NCI-H446 (cell line): ENCODE data around the gene RPS10.

Source experiments
- DNase-seq, 2 experiments: peaks; one replicate each; lab custom pipeline; 2025; lab: John Stamatoyannopoulos, UW

Gene RPS10

DNA sequence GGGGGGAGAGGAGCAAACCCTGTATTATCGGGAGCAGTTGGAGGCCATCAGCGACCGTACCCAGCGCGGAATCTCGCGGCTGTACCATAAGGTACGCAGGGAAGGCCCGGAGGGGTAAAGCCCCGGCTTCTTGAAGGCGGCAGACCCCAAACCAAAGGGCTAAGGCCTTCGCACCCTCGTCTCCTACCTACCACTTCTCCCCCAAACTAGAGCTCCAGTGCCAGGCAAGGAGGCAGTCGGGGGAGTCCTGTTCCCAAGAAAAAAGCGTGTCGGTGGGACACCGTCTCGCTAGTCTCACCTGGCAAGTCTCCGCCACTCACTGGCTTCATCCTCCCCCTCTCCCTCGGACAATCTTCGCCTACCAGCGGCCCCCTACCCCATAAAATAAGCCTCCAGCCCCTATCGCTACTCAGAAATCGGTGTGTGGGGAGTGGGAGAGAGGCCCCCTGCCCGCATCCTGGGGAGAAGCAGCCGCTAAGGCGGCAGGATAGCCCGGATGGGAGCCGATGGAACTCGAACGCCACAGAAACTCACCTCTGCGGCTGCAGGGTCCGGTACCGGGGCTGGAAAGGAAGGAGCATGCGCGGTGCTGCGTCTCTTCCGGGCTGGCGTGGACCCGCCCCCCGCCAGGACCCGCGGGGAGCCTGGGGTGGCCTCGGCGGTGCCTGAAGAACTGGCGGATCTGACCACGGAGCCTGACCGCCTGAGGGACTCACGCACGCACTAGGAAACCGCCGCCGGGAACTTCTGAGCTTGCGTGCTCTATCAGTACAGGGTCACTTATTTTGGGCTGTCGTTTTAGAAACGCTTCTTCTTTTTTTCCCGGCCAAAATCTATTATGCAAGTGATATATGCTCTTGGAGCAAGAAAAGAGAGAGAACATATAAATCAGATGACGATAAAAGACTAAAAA is at the start of gene RPS10:
TSS of gene RPS10 (minus strand) at position 572 of the 913 bp plus-strand sequence. CDS start 848 bp downstream, outside the sequence.
- peak; percentile 83 to 96 for DNase-seq

DNA sequence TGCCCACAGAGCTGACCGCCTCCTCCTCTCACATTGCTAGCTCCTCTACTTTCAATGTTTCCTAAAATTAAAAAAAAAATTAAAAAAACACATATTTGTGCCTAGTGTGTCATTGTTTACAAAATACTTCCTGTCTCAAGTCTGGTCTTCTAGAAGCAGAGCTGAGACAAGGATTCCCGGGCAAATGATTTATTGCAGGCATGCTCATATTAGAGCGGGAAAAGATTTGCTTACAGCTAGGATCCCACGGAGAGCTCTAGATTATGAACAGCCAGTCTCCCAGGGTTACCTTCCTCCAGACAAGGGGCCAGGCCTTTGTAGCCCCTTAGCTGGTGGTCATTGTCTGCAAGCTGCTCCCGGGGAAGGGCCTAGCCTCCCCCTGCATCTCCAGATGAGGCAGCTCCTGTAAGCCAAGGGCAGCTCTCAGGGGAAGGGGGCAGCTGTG is 49.4 kb upstream of the RPS10 start:
- DNase-seq = no peak

DNA sequence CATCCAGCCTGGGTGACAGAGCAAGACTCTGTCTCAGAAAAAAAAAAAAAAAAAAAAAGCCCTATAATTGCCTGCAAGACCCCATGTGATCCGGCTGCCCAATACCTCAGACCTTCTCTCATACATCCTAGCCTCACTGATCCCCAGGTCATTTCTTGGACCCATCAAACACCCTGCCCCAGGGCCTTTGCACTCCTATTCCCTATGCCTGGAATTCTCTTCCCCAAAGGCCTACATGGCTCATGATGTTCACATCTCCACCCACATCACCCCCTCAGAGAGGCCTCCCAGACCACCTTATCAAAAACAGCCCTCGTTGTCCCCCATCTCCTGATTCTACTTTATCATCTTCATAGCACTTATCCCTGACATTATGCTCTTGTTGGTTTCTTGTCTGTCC is 48.9 kb upstream of the RPS10 start:
- DNase-seq = no peak

DNA sequence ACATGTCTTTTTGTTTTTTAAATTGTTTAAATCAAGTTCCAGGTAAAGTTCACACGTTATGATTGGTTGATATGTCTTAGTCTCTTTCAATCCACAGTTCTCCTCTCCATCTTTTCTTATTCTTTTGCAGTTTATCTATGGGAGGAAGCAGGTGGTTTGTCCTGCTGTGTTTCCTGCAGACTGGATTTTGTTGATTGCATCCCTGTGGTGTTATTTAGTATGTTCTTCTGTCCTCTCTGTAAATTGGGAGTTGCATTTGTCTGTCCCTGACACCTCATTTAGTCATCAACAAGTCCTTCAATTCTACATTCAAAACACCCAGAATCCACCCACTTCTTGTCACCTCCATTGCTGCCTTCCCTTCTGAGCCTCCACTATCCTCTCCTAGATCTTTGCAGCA is 48.1 kb upstream of the RPS10 start:
- DNase-seq = no peak

DNA sequence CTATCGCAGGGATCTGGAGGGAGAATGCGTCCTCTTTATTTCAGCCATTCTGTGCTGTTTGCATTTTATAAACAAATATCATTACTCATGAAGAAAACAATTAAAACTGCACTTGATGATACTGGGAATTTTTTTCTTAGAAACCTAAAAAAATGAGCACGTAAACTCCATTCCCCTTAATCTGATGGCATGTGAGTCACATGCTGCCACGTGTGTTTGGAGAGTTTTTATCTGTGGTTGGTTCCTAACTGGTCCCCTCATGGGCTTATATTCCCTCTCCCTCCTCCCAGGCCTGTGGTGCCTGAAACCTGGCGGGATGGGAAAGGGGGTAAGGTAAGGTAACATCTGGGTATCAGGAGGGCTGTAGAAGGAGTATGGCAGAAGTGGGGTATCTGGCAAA is 46.6 kb upstream of the RPS10 start:
- DNase-seq = no peak

DNA sequence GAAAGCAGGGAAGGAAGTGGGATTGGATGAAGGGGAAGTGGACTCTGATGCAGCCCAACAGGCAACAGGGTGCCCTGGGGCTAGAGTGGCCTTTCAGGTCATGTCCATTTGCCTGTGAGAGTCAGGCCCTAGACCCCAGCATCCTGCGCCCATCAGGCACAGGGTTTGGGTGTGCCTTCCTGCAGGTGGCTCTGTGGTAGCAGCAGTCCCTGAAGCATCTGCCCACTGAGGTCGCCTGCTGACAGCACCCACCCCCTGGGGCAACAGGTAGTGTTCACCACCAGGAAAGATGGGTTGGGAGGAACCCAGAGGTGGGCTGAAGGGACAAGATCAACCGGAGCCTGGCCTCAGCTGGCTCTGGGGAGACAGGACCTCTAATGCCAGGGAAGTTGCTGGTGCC is 43.6 kb upstream of the RPS10 start:
- no peak for DNase-seq

DNA sequence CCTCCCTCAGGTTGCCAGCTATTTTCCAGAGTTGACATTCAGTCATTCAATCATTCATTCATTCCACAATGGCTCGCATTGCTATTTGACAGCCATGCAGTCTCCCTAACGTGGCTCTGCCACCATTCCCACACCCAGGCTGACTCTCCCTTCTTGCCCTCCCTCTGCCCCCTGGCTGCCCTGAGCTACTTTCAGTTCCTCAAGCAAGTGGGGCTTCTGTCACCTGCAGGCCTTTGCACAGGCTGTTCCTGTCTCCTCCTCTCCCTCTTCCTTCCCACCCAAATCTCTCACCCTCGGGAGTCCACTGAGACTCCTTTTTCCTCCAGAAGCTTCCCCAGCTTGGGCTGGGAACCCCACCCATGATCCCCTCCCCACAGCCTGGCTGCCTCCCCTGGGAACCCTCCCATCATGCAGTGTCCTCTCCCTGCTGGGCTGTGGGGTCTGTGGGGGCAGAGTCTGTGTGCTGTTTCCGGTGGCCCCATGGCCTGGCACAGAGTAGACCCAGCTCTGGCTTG is 42.6 kb upstream of the RPS10 start:
- DNase-seq = no peak

DNA sequence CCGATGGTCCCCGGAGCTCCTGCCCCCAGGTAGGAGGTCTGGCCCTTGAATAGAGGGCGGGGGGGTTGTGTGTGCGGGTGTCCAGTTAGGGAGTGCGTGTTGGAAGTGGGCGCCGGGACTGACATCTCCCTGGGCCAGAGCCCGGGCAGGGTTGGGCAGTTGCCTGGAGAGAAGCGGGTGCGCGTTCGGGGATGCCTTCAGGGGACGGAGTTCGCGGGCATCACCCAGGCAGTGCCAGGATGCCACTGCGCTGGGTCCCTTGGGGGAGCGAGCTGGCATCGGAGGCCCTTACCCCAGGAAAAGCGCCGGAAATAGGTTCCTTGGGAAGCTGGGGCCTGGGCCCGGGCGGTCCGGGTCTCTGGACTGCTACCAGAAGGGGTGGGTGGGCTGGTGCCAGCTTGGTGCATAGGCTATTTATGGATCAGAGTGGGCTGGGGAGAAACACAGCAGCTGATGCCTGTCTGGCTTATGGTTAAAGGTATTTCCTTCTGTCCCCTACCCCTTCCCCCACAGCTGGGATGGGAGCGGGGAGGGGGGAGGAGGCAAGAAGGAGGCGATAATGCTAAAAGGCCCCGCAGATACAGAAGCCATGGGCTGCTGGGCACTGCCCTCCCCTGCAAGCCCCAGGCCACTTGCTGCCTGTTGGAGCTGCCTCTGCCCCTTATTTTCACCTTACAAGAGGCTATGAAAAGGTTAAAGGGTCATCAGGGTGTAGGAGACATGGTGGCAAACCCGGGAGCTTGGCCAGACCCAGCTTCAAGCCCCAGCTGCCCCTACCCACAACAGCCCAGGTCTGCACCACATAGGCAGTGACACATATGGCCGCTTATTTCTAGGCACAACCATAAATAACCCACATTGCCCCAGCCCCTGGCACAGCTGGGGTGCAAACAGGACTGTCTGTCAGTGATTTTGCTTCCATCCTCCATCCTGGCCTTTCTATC is 40.6 kb upstream of the RPS10 start:
- DNase-seq = no peak

DNA sequence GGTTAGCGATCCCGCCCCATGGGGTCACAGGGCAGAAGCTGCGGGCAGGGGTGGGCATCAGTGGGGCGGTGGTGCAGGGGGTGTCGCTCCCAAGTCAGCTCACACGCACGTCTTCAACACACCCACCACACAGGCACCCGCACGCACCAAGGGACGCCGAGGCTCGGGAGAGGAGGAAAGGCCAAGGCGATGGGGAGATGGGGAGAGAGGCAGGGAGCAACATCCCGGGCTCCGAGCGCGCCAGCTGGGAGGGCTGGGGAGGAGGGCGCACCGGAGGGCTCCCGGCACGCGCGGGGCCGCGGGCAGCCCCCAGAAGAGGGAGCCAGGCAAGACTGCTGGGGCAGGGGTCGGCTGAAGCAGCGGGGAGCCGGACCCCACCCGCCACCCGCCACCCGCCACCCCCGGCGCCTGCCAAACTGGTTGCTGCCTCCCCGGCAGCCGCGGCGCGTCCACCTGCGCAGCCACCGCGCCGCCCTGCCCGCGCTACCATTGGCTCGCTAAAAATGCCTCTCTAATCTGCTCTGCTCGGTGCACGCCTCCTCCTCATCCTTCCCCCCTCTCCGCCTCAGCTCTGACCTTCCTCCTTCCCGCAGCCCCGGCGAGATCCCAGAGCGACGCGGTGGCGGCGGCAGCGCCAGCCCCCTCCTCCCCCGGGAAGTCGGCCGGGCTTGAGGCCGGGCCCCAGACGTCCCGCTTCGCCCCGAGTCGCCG is 39.8 kb upstream of the RPS10 start, which contains the start of gene PACSIN1:
TSS of gene PACSIN1 (plus strand) at position 546 of the 711 bp plus-strand sequence. CDS start 60,230 bp downstream, outside the sequence.
- DNase-seq = no peak

DNA sequence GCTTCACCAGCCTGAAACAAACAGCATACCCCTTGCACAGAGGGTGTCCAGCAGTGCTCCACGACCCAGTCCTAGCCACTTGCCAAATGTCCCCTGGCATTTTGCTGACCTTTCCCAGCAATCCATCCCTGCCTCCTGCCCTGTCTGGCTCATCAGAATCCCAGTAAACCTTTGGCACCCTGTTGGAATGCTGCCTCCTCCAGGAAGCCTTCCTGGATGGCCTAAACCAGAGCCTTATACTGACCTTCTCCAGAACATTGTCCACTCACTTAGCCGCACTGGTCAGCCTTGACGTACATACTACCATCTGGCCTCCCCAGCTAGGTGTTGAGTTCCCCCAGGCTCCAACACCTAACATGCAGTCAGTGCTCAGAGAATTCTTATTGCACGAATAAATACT is 38.0 kb upstream of the RPS10 start:
- DNase-seq = no peak

DNA sequence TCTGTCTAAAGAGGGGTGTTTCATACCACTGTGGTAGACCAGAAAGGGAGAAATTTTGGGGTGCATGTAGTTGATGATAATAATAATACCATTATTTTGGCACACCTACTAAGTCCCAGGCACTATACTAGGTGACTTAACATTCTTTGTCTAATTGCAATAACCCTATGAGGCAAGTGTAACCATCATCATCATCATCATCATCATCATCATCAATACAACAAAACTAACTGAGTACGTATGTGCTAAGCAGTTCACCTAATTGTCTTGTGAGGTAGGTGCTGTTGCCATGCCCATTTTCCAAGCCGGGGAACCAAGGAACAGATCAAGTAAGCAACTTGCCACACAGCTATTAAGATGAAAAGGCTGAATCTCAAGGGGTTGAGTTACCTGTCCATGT is 37.4 kb upstream of the RPS10 start:
- no peak for DNase-seq

DNA sequence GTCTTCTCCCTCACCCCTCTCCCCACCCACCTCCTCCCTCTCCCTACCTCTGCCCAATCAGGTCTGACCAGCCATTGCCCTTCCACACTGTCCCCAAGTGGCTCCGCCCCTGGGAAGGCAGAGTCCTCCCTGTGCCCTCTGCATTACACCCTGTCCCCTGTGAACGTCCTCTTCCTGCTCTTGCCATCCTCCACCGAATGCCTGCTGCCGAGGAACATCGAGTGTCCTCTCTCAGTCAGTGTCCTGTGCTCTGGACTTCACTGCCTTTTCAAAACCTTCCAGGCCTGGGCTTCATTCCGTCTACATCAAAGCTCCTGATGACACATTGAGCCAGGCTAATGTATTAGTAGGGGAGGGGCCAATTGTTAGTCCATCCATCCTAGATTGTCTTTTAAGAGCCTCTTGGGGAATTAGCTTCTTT is 36.7 kb upstream of the RPS10 start:
- no peak for DNase-seq

DNA sequence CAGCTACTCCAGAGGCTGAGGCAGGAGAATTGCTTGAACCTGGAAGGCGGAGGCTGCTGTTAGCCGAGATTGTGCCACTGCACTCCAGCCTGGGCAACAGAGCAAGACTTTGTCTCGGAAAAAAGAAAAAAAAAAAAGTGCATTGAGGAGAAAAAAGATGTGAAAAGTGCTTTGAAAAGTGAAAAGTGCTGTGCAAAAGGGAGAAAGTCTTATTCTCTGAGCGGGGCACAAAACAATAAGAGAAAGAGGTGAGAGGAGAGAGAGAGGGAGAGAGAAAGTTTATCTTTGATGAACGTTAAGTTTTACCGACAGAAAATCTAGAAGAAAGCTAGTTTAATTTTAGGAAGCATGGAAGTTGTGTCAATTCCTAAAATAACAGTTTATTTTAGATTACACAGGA is 36.1 kb upstream of the RPS10 start:
- no peak for DNase-seq

DNA sequence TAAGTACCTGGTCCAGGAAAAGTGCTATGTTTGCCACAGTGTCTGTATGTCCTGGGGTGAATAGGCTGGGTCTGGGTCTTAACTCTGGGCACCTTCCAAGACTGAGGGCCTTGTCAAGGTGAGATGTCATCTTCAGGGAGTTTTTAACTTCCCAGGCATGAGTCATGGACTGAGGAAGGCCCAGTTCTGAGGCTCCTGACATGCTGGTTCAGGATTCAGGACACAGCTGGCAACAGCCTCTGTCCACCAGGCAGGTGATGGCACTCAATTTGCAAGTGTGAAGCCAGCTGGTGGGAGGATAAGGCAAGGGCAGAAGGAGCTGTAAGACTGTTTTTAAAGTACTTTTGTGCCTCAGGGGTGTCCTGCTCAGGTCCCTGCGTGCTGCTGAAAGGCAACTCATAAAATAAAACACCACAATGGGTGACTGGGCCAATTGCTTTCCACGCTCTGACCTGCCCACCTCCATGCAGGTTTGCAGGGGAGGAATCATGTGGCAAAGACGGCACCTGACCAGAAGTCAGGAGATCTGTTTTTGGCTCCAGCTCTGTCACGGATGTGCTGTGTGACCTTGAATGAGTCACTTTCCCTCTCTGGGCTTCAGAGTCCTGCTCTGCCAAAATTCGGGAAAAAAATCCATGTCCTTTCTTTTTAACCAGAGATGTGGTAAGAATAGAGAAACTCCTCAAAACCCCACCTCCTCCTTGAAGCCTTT is 35.1 kb upstream of the RPS10 start:
- DNase-seq = no peak

DNA sequence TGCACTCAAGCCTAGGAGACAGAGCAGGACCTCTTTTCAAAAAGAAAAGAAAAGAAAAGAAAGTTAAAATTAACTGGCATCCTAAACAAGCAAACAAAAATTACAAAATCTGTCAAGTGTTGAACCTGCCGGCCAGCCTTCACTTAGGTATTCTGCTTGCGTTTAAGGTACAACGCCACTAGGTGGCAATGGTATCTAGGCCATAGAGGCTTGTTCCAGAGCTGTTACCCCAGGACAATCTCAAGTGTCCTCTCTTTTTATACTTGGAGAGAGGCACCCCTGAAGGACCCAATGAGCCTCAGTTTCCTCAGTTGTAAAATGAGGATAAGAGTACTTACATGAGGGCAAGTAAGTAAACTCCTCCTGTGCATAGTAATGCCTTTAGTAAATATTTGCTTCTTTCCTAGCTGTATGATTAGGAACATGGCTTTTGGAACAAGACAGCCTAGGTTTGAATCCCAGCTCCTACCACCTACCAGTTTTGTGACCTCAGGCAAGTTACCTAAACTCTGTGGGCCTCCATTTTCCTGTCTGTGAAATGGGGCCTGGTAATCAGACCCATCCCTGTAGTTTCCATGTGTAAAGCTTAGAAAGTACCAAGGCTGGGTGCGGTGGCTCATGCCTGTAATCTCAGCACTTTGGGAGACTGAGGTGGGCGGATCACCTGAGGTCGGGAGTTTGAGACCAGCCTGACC is 34.2 kb upstream of the RPS10 start:
- peak in 1 of 2 experiments; percentile 47 for DNase-seq

DNA sequence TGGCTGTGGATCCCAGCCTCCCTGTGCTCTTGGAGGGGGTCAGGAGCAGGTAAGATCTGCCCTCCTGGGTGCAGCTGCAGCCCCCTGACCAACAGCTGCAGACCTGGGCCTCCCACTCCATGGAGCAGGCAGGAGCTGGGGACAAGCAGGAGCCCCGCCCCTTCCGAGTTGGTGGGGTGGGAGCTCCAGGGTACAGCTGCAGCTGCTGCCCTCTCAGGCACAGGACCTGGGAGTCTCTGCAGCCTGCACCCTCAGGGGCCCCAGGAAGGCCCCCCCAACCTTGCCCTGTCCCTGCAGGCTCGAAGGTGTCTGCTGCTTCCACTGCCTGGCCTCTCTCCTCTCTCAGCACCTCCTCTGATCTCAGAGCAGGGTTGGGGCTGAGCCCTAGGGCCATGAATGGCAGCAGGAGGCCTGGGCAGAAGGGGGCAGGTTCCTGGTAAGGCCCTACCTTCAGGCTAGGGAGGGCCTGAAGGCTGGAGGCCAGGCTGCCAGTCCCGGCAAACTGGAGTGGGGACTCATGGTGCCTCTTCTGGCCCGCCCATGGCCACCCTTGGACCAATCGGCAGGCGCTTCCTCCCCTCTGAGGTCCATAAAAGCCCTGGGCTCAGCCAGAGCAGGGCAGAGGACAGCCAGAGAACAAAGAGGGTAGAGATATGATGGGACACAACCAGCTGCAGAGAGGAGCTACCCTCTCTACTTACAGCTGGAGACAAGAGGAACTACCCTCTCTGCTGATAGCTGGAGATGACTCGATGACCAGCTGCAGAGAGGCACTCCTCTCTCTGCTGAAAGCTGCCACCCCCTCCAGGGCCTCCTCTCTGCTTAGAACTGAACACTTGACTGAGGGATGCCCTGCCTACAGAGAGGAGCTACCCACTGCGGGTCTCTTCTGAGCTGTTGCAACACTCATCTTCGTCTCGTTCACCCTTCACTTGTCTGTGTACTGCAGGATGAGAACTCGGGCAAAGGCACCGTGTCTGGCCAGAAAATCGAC is 32.2 kb upstream of the RPS10 start:
- no peak for DNase-seq

DNA sequence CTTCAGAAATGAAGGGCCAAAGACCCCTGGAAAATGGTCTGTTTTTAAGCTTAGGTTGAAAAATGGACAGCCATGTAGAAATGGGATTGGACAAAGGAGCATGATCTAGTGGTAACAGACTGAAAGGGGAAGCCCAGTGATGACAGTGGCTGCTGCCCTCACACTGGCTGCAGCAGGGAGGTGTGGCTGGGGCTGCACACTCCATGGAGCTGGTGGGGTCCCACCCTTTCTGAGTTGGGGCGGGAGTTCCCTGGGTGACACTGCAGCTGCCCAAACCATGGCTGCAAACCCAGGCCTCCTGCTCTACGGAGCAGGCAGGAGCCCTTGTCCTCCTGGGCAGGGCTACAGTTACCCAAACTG is 31.5 kb upstream of the RPS10 start:
- no peak for DNase-seq

DNA sequence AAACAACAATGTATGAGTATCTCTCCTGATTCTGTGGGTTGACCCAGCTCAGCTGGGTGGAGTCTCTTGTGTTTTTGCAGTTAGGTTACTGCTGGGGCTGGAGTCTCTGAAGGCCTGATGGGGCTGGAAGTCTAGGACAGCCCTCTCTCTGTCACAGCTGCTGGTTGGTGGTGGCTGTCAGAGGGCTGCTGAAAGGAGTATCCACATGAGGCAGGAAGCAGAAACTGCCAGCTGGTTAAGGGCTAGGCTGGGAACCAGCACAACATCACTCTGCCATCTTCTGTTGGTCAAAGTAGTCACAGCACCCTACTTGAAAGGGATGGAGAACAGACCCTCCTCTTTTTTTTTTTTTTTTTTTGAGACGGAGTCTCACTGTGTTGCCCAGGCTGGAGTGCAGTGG is 30.0 kb upstream of the RPS10 start:
- no peak for DNase-seq

DNA sequence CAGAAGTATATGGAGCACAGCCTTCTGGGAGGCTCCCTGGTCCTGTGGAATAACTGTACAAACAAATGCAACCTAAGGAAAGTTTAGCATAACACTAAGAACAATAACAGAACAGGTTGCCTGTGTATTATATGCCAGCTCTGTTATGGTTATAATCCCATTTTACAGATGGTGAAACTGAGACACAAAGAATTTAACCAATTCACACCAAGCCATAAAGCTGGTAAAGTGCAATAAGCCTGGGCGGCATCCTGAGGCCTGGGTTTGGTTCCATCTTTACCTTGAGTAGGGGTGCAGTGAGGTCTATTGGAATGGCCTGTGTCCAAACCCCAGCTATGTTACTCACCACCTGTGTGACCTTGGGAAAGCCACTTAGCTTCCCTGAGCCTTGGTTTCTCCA is 25.3 kb upstream of the RPS10 start:
- DNase-seq = no peak
